ENCODE results near the gene PIP5K1B. TPM values are rescaled to one million over a fixed set of nuclear protein-coding genes. Genes with fewer than 3 reads are reported as not detected.

PIP5K1B gene
- total and polyA plus RNA-seq, 2 experiments from 2014 or later: 3.7 to 10.2 TPM

- Histone ChIP-seq H3K9me2 (replicated peaks; ENCODE audit: insufficient read depth) (no peaks in the 10 kb centered on the region), H3K9me3 (ENCODE audit: low read depth) (no peaks in the 10 kb centered on the region), H2AFZ (no peak overlapping the region), H3K79me2 (peaks cover 4% of the 10 kb centered on the region), H3K4me1 (ENCODE audit: insufficient read depth) (no peaks in the 10 kb centered on the region), H3K27me3 (no peaks in the 10 kb centered on the region), H3K4me3 (no peak overlapping the region), H3K27ac (no peak overlapping the region), H4K20me1 (ENCODE audit: insufficient read depth, poor library complexity, severe bottlenecking) (no peaks in the 10 kb centered on the region), H3K36me3 (replicated peaks; ENCODE audit: insufficient read depth, low read depth) (no peaks in the 10 kb centered on the region), H3K4me2 (no peak overlapping the region)
- 89% methylated on average over 6 of the region's 6 CpGs for WGBS (ENCODE audit: low lambda C conversion rate, missing lambda C conversion rate)
- TF ChIP-seq CTCF (IDR thresholded peaks at IDR 0.05; ENCODE audit: poor library complexity) (no peak), EZH2phosphoT487 (IDR thresholded peaks at IDR 0.05; ENCODE audit: low read depth, severe bottlenecking, unreplicated experiment) (no peak), EZH2 (IDR thresholded peaks at IDR 0.05; ENCODE audit: borderline replicate concordance) (no peak)
- DNase-seq (ENCODE audit: low spot score): no peak
Observed at GRCh38 chr9:68808338-68808890, 103.4 kb downstream of the PIP5K1B start.

- Histone ChIP-seq H3K79me2 (no peaks in the 10 kb centered on the region), H3K27ac (no peak overlapping the region), H2AFZ (no peak overlapping the region), H3K4me2 (peak overlapping the region; percentile 3), H4K20me1 (ENCODE audit: insufficient read depth, poor library complexity, severe bottlenecking) (no peaks in the 10 kb centered on the region), H3K9me3 (ENCODE audit: low read depth) (no peaks in the 10 kb centered on the region), H3K4me3 (no peak overlapping the region), H3K4me1 (ENCODE audit: insufficient read depth) (no peaks in the 10 kb centered on the region), H3K9me2 (replicated peaks; ENCODE audit: insufficient read depth) (no peaks in the 10 kb centered on the region), H3K36me3 (replicated peaks; ENCODE audit: insufficient read depth, low read depth) (no peaks in the 10 kb centered on the region), H3K27me3 (no peaks in the 10 kb centered on the region)
- WGBS (ENCODE audit: low lambda C conversion rate, missing lambda C conversion rate): 50% methylated on average over 8 of the region's 8 CpGs
- DNase-seq (ENCODE audit: low spot score): peak; percentile 17
- TF ChIP-seq EZH2phosphoT487 (IDR thresholded peaks at IDR 0.05; ENCODE audit: low read depth, severe bottlenecking, unreplicated experiment) (no peak), EZH2 (IDR thresholded peaks at IDR 0.05; ENCODE audit: borderline replicate concordance) (no peak), CTCF (IDR thresholded peaks at IDR 0.05; ENCODE audit: poor library complexity) (no peak)
Observed at GRCh38 chr9:68817079-68817875, 112.2 kb downstream of the PIP5K1B start.

GRCh38 chr9:68819065-68819464 is 114.0 kb downstream of the PIP5K1B start:
- Histone ChIP-seq H4K20me1 (ENCODE audit: insufficient read depth, poor library complexity, severe bottlenecking) (no peaks in the 10 kb centered on the region), H3K4me3 (no peak overlapping the region), H3K9me3 (ENCODE audit: low read depth) (no peaks in the 10 kb centered on the region), H3K4me1 (ENCODE audit: insufficient read depth) (no peaks in the 10 kb centered on the region), H3K9me2 (replicated peaks; ENCODE audit: insufficient read depth) (no peaks in the 10 kb centered on the region), H3K27ac (no peak overlapping the region), H3K27me3 (no peaks in the 10 kb centered on the region), H2AFZ (no peak overlapping the region), H3K36me3 (replicated peaks; ENCODE audit: insufficient read depth, low read depth) (no peaks in the 10 kb centered on the region), H3K79me2 (no peaks in the 10 kb centered on the region), H3K4me2 (no peak overlapping the region)
- DNase-seq (ENCODE audit: low spot score): no peak
- TF ChIP-seq CTCF (IDR thresholded peaks at IDR 0.05; ENCODE audit: poor library complexity): no peak
- TF ChIP-seq EZH2 (IDR thresholded peaks at IDR 0.05; ENCODE audit: borderline replicate concordance): no peak
- TF ChIP-seq EZH2phosphoT487 (IDR thresholded peaks at IDR 0.05; ENCODE audit: low read depth, severe bottlenecking, unreplicated experiment): no peak
- WGBS (ENCODE audit: low lambda C conversion rate, missing lambda C conversion rate): 89% methylated on average over 2 of the region's 2 CpGs

All from hepatocyte (in vitro differentiated cells).